IPS-18c (cell line): ENCODE measurements around the gene LAMA5.

Experiments
- H3K4me3 ChIP-seq: 2 replicates; pipeline ENCODE4 v1.7.0; 2013; ENCODE audit warnings: low read depth, mild to moderate bottlenecking, low read length, moderate library complexity; ENCODE audit not compliant: insufficient read depth
- H3K9me3 ChIP-seq: one replicate; pipeline ENCODE4 v1.6.1; 2013; ENCODE audit warnings: mild to moderate bottlenecking, low read length, moderate library complexity; ENCODE audit not compliant: control insufficient read depth, insufficient read depth

LAMA5 gene

DNA sequence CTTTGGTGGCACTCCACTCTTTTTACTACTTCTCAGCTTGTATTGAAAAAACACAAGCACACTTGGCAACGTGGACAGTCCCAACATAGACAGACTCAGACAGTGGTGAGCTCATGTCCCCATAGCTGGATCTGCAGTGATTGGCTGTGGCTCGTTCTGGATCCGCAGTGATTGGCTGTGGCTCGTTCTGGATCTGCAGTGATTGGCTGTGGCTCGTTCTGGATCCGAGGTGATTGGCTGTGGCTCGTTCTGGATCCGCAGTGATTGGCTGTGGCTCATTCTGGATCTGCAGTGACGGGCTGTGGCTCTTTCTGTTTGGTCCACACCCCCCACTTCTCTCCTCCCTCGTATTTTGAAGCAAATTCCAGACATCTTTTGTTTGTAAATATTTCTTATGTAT is 100.8 kb downstream of the LAMA5 start:
- H3K9me3 ChIP-seq: peaks cover 3% of the 10 kb centered on the region
- H3K4me3 ChIP-seq: no peak overlapping the region

- Histone ChIP-seq H3K9me3 (peaks cover 3% of the 10 kb centered on the region), H3K4me3 (no peak overlapping the region)
Measured at GRCh38 chr20:62265365-62265764, 101.7 kb downstream of the LAMA5 start.

- Histone ChIP-seq H3K9me3 (peaks cover 3% of the 10 kb centered on the region), H3K4me3 (no peak overlapping the region)
Measured at GRCh38 chr20:62263396-62263795, 103.7 kb downstream of the LAMA5 start.

- peaks cover 3% of the 10 kb centered on the region for H3K9me3 ChIP-seq
- H3K4me3 ChIP-seq: no peak overlapping the region
Measured at GRCh38 chr20:62262064-62262463, 105.0 kb downstream of the LAMA5 start.

DNA sequence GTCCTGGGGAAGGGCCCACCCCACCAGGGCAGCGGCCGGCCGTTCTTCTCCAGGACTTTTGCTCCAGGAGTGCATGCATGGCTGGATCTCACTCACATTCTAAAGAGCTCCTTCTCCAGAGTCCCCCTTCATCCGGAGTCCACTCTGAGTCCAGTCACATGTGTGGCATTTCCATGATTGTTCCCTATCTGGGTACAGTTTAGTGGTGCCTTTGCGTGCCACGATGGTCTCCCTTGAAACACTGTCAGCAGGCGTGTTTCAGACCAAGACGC is 107.9 kb downstream of the LAMA5 start:
- Histone ChIP-seq H3K9me3 (no peaks in the 10 kb centered on the region), H3K4me3 (no peak overlapping the region)
